Dermis blood vessel endothelial cell (primary cell): ENCODE data around the gene MUC3A. TPM values are rescaled to one million over a fixed set of nuclear protein-coding genes. Genes with fewer than 3 reads are reported as not detected.

Experiments used
- DNase-seq: peaks from one replicate; pipeline ENCODE4 v3.0.0; 2010
- total RNA-seq: library from RNA; depleted of rRNA; stranded (reverse); fragments of >200 nt; gene quantifications from 2 replicates; pipeline ENCODE4 v1.2.3, GENCODE V29; 2014

MUC3A gene
- total RNA-seq, 1 donor from 2014 or later, result not detected

DNA sequence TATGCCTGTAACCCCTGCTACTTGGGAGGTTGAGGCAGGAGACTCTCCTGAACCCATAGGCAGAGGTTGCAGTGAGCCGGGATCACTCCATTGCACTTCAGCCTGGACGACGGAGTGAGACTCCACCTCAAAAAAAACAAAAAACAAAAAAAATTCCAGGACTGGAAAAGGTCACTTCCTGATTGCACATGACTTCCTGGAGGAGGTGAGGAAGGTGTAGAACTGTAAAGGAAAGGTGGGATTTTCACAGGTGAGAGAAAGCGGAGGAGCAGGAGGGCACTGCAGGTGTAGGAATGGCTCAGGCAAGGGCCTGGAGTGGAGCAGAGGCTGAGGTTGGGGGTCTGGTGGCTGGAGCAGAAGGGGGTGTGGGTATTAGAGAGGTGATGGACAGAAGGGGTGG lies 3.2 kb upstream of the MUC3A start:
- no peak for DNase-seq

- no peak for DNase-seq
Observed at GRCh38 chr7:100946766-100947365, 2.5 kb upstream of the MUC3A start.

DNA sequence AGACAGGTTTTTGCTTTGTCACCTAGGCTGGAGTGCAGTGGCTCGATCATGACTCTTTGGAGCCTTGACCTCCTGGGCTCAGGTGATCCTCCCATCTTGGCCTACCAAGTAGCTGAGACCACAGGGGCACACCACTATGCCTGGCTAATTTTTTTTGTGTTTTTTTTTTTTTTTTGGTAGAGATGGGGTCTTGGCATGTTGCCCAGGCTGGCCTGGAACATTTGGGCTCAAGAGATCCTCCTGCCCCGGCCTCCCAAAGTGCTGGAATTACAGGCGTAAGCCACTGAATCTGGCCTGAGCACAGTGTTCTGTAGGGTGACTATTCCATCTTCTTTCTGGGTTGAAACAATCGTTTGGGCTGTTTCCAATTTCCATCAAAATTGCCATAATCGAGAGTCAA lies 1.5 kb upstream of the MUC3A start:
- no peak for DNase-seq

DNA sequence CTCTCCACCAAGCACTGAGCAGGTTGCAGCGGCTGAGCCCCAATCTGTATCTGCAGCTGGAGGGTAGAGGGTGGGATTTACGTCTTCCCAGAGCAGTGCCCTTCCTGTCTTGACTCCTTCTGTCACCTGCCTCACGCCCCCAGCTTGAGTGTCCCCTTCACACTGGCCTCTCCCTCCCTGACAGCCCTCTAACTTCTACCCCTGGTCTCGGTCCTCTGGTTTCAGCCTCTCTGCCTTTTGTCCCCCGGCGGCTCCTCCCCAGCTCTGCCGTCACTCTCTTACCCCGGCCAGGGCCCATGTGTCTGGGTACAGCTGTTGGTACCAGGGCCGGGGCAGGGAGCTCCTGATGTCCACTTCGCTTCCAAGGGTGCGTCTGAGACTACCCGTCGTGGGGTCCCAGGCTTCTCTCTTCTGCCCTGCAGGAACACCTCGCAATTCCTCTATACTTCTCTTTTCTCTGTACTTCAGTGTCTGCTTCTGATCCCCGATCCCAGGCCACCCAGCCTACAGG lies 654 bp downstream of the MUC3A start:
- no peak for DNase-seq

DNA sequence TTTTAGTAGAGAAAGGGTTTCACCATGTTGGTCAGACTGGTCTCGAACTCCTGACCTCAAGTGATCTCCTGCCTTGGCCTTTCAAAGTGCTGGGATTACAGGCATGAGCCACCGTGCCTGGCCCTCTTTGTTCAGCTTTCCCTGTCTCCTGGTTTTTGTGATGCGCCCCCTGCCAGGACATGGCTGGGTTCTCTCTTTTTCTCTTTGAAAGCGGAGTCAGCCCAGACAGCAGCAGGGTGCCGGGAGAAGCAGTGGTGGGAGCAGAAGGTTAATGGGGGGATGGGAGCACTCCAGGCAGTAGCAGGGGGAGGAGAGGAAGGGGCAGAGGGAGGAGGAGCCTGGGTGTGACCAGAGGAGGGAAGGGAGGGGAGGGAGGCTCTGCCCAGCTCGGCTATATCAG lies 1.8 kb downstream of the MUC3A start:
- no peak for DNase-seq

GRCh38 chr7:100951888-100952560 lies 2.7 kb downstream of the MUC3A start:
- DNase-seq, result no peak

DNA sequence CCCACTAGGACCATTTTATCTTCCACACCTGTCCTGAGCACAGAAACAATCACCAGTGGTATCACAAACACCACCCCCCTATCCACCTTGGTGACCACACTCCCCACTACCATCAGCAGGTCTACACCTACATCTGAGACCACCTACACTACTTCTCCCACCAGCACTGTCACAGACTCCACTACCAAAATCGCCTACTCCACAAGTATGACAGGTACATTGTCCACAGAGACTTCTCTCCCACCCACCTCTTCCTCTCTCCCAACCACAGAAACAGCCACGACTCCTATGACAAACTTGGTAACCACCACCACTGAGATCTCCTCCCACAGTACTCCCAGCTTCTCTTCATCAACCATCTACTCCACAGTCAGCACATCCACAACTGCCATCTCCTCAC lies 3.3 kb downstream of the MUC3A start:
- no peak for DNase-seq

- no peak for DNase-seq
Observed at GRCh38 chr7:100957832-100958421, 8.6 kb downstream of the MUC3A start.

DNA sequence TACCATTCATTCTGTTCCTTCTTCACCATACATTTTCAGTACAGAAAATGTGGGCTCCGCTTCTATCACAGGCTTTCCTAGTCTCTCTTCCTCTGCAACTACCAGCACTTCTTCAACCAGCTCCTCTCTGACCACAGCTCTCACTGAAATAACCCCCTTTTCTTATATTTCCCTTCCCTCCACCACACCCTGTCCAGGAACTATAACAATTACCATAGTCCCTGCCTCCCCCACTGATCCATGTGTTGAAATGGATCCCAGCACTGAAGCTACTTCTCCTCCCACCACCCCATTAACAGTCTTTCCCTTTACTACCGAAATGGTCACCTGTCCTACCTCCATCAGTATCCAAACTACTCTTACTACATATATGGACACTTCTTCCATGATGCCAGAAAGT lies 10.6 kb downstream of the MUC3A start:
- no peak for DNase-seq

- no peak for DNase-seq
Observed at GRCh38 chr7:100962537-100962936, 13.2 kb downstream of the MUC3A start.

DNA sequence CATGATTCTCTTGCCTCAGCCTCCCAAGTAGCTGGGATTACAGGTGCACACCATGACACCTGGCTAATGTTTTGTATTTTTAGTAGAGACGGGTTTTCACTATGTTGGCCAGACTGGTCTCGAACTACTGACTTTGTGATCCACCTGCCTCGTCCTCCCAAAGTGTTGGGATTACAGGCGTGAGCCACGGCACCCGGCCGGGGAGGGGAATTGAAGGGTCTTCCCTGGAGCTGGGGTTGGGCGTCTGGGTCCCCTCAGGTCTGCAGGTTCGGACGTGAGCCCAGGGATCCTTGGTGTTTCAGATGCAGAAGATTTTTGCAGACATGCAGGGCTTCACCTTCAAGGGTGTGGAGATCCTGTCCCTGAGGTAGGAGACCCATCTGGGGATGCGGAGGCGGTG lies 14.1 kb downstream of the MUC3A start:
- DNase-seq, result no peak

GRCh38 chr7:100963874-100964273 lies 14.5 kb downstream of the MUC3A start:
- DNase-seq, result no peak

DNA sequence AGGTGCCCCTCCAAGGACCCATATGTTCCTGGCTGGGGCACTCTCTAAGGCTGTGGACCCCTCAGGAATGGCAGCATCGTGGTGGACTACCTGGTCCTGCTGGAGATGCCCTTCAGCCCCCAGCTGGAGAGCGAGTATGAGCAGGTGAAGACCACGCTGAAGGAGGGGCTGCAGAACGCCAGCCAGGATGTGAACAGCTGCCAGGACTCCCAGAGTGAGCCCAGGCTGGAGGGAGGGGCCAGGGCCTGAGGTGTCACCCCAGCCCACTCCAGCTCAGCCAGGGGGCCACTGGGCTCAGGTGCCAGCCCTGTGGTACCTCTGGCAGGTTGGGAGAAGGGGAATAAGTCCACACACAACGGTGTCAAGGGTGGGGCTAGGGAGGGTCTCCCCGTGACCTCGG lies 15.3 kb downstream of the MUC3A start:
- DNase-seq, result no peak

- DNase-seq, result no peak
Observed at GRCh38 chr7:100965045-100965722, 15.8 kb downstream of the MUC3A start.

DNA sequence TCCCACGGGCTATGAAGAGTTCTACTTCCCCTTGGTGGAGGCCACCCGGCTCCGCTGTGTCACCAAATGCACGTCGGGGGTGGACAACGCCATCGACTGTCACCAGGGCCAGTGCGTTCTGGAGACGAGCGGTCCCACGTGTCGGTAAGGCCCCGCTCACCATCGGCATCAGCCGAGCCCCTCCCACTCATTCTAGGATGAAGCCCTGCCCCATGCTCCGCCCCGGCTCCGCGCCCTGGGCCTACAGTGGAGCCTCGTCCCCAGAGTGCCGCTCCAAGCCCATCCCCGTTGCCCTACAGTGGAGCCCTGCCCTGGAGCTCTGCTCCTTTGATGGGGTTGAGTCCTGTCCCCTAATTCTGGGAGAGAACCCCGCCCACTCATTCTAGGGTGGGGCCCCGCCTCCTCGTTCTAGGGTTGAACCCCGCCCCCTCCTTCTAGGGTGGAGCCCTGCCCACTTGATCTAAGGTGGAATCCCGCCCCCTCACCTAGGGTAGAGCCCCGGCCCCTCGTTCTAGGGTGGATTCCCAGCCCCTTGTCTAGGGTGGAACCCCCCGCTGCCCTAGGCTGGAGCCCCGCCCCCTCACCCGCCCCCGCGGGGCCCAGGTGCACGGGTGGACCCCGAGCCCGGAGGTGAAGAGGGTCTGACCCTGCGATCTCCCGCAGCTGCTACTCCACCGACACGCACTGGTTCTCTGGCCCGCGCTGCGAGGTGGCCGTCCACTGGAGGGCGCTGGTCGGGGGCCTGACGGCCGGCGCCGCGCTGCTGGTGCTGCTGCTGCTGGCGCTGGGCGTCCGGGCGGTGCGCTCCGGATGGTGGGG lies 16.6 kb downstream of the MUC3A start:
- DNase-seq, result peak; percentile 79

DNA sequence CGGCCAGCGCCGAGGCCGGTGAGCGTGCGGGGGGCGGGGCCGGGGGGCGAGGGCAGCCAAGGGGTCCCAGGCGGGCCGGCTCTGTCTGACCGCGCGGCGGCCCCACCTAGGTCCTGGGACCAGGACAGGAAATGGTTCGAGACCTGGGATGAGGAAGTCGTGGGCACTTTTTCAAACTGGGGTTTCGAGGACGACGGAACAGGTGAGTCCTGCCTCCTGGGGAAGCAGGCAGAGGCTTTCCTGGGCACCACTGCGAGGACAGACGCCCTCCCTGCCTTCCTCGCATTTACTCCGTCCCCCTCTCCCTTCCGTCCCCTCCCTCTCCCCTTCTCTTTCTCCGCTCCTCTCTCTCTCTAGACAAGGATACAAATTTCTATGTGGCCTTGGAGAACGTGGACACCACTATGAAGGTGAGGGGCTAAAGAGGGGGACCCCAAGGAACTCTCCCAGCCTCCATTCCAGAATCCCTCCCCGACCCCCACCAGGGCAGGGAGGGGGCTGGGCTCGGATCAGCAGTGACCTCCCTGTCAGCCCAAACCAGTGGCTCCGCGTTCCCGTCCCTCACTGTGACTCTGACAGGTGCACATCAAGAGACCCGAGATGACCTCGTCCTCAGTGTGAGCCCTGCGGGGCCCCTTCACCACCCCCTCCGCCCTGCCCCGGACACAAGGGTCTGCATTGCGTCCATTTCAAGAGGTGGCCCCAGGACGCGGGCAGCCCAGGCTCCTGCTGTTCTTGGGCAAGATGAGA lies 17.4 kb downstream of the MUC3A start:
- DNase-seq, result no peak

GRCh38 chr7:100967292-100967863 lies 18.0 kb downstream of the MUC3A start:
- DNase-seq, result no peak

DNA sequence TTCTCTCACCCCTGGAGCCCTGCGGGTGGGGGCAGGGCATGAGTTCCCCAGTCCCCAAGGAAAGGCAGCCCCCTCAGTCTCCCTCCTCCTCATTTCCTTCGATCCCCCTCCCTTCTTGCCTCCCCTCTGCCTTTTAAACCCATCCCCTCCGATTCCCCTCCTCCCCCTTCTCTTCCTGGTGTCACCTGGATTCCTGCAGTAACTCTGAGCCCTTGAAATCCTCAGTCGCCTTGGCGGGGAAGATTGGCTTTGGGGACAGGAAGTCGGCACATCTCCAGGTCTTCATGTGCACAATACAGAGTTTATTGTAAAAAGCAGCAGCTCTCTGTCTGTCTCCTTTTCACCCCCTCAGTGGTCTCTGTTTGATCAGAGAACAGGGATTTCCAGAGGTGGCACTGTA lies 18.7 kb downstream of the MUC3A start:
- no peak for DNase-seq

DNA sequence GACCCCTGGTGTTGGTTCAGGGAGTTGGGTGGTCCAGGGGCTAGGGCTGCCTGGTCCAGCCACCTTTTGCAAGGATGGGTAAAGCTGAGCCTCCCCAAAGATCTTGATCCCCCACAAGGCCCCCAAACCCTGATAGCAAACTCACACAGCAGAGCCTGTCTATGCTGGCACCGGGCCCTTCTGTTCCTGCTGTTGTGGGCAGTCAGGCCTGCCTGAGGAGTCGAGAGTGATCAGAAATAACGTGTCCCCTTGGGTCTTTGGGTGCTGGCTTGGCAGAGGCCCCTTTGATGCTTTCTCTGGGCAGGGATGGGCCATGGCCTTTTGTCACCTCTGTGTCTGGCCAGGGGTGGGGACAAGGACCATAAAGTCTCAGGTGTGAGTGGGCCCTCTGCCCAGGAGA lies 19.3 kb downstream of the MUC3A start:
- DNase-seq, result no peak

DNA sequence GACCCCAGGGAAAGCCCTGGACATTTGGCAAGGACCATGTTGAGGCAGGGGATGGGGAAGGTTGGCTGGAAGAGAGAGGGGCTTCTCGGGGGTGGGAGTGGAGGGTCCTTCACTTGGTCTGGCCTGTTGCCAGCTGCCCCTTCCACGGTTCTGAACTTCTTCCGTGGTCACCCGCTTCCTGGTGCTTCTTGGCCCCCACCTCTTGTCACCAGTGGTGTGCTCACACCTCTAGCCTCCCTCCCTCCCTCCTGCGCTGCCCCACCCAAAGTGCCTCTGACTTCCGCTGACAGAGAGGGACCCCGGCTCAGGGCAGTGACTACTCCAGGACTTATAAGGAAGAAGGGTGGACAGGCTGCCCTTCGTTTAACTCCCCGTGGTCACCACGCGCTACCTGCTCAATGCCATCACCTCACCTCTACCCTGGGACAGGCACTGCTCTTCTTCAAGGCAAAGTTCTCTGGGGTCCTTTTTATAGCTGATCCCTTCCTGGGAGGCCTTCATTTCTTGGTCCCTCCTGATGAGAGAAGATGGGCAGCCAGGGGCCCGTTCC lies 19.8 kb downstream of the MUC3A start, which contains the start of gene MUC12:
Gene MUC12, plus strand, starts transcription at position 500 of the 550 bp plus-strand sequence. CDS start 58 bp downstream, outside the sequence.
- DNase-seq, result no peak
